Measurements from ENCODE around the gene PLA2G2F.

Gene PLA2G2F

DNA sequence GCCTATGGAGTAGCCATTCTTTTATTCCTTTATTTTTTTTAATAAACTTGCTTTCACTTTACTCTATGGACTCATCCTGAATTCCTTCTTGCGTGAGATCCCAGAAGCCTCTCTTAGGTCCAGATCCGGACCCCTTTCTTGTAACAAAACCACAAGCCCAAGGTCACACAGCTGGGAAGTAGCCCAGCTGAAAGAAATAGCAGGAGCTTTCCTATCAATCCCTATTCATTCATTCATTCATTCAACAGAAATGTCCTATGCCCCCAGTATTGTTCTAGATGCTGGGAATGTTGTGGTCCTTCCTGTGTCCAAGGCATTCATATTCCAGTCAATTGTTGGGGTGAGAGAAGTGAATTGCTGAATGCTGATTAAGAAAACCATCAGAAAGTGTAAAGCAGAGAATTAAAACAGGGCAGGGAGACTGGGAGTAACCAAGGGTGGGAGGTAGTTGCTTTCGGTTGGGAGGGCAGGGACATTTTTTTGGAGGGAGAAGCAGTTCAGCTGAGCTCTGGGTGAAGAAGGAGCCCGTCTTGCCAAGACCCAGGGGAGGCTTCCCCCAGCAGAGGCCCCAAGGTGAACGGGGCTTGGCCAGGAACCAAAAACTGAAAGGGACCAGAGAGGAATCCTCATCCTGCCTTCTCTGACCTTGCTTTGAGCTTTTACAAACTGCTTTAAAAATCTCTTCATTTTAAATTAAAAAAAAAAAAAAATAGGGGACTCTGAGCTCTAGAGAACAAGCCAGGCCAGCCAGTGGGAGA lies 30.6 kb upstream of the PLA2G2F start:
- no peaks in the 10 kb centered on the region for H3K9me3 Mint-ChIP-seq
- no peaks in the 10 kb centered on the region for H3K4me1 Mint-ChIP-seq
- DNase-seq (no peak), ATAC-seq (no peak)
- H3K4me3 Mint-ChIP-seq = no peak overlapping the region
- H3K27ac Mint-ChIP-seq = peak overlapping the region in 1 of 2 donors; percentile 48
- H3K27me3 Mint-ChIP-seq = peaks cover 40% of the 10 kb centered on the region

DNA sequence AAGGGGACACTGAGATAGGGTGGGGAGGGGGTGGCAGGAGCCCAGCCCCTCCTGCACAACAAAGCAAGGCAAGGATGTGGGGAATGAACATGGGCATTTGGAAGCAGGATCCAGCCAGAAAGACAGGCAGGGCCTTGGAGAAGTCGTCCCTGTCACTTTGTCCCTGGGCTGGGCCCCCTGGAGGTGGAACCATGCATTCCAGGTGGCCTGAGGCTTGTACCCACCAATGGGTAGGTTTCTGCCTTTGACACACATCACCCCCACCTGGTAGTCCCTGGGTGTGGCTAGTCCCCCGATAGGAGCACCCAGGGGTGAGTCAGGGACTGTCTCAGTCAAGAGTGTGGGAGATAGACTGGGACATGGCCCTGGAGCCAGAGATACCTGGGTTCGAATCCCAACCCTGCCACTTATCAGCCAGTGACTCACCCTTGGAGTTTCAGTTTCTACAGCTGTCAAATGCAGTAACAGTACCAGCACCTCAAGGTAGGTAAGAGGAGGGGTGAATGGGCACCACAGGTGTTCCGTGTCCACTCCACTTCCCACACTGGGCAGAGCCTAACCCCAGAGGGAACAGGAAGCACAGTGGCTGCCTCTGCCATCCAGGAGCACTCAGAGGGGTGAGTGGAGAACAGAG lies 29.8 kb upstream of the PLA2G2F start:
- Mint-ChIP-seq H3K4me1 (no peaks in the 10 kb centered on the region), H3K27me3 (peaks cover 44% of the 10 kb centered on the region), H3K27ac (no peak overlapping the region), H3K9me3 (no peaks in the 10 kb centered on the region), H3K4me3 (no peak overlapping the region)
- DNase-seq (no peak), ATAC-seq (no peak)

DNA sequence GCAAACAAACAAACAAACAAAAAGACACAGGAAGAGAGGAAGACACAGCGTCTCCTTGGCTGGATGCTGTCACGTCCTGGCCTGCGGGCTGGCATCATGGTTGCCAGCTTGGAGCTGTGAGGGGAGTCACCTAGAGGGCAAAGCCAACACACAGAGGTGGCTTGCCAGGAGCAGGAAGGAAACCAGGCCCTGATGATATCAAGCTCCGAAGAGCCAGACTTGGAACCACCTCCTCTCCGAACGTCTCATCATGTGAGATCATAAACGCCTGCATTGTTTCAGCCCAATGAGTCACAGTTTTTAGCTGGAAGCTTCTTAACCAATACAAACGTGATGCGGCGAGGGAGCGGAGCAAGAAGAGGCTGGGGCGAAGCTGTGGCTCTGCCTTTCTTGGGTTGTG lies 28.4 kb upstream of the PLA2G2F start:
- H3K9me3 Mint-ChIP-seq = no peaks in the 10 kb centered on the region
- H3K4me1 Mint-ChIP-seq = no peaks in the 10 kb centered on the region
- no peak overlapping the region for H3K4me3 Mint-ChIP-seq
- ATAC-seq = no peak
- DNase-seq = no peak
- H3K27ac Mint-ChIP-seq = no peak overlapping the region
- H3K27me3 Mint-ChIP-seq = peaks cover 50% of the 10 kb centered on the region

DNA sequence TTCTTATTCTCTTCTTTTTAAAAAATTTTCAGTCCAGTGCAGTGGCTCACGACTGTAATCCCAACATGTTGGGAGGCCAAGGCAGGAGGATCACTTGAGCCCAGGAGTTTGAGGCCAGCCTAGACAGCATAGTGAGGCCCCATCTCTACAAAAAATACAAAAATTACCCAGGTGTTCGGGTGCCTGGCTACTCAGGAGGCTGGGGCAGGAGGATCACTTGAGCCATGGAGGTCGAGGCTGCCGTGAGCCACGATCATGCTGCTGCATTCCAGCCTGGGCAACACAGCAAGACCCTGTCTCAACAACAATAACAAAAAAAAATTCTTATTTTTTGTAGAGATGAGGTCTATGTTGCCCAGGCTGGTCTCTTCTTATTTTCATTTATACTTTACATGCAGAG lies 27.7 kb upstream of the PLA2G2F start:
- no peak overlapping the region for H3K4me3 Mint-ChIP-seq
- no peak overlapping the region for H3K27ac Mint-ChIP-seq
- H3K4me1 Mint-ChIP-seq = no peaks in the 10 kb centered on the region
- H3K9me3 Mint-ChIP-seq = no peaks in the 10 kb centered on the region
- H3K27me3 Mint-ChIP-seq = peaks cover 53% of the 10 kb centered on the region
- ATAC-seq = no peak
- no peak for DNase-seq

DNA sequence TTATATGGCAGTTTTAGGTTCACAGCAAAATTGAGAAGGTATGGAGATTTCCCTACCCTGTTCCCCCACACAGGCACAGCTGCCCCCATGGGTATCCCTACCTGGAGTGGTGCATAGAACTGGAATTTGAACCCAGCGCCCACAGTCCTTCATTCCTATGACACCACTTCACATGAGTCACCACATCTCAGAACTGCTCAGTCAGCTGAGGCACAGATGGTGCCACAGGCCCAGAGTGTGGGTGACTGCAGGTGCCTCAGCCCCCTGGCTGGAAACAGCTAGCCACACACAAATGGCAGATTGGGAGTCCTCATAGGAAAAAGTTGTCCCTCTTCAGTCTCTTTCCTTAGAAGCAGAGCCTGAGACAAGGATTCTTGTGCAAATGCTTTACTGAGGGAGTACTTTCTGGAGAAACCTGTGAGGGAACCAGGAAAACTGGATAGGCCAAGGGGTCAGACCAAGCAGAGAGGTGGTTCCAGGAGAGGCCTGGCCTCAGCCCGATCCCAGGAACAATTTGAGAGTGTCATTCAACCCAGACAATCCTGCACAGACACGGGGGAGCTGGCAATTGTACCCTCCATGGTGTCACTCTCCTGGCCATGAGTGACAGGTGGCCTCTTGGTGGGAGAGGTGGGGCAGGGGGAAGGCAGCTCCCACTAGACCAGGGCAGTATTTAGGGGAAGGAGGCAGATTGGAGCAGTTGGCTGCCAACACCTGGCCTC lies 26.7 kb upstream of the PLA2G2F start:
- Mint-ChIP-seq H3K4me1 (no peaks in the 10 kb centered on the region), H3K4me3 (no peak overlapping the region), H3K27ac (no peak overlapping the region), H3K9me3 (no peaks in the 10 kb centered on the region), H3K27me3 (peaks cover 48% of the 10 kb centered on the region)
- no peak for DNase-seq
- ATAC-seq = no peak

DNA sequence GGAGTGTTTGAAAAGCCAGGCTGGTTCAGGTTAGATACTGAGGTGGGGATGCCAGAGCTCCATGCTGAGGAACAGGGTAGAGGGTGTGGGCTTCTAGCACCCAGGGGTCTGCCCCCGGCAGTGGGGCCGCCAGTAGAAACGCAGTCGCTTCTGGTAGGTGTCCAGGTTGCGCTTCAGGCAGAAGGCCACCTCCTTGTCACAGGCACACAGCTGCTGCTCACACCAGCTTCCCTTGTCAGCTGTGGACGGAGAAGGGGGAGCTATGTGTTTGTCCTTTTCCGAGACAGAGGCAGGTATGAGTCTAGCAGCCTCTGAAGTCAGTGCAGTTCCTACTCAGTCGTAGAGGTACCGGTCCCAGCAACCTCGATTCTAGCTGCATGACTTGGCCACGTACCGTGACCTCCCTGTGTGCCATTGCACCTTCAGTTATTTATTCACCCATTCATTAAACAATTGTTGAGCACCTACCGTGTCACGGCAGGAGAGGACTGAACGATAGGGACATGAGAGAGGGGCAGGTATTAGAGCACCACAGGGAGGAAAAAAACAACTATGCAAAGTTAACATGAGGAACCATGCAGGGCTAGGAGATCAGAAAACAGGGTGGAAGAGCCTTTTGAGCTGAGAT lies 25.0 kb upstream of the PLA2G2F start:
- DNase-seq (no peak), ATAC-seq (no peak)
- H3K27ac Mint-ChIP-seq = no peak overlapping the region
- peaks cover 40% of the 10 kb centered on the region for H3K27me3 Mint-ChIP-seq
- H3K9me3 Mint-ChIP-seq = no peaks in the 10 kb centered on the region
- no peak overlapping the region for H3K4me3 Mint-ChIP-seq
- no peaks in the 10 kb centered on the region for H3K4me1 Mint-ChIP-seq

DNA sequence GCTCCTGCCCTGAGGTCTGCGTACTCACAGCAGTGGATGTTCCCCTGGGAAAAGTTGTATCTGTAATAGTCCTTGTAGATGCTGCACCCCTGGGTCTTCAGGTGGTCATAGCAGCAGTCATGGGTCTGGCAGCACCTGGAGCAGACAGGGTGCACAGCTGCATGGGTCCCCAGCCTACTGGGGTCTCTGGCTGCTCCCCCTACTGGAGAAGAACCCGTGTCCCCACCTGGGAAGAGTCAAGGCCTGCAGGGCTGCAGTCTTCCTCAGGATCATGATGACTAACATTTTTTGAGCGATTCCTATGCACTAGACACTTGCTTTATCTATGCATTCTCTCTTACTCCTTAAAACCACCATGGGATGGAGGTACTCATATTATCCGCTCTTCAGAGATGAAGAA lies 23.6 kb upstream of the PLA2G2F start:
- Mint-ChIP-seq H3K4me3 (no peak overlapping the region), H3K9me3 (no peaks in the 10 kb centered on the region), H3K27ac (peak overlapping the region in 1 of 2 donors; percentile 59), H3K4me1 (no peaks in the 10 kb centered on the region), H3K27me3 (peaks cover 52% of the 10 kb centered on the region)
- ATAC-seq (no peak), DNase-seq (no peak)

DNA sequence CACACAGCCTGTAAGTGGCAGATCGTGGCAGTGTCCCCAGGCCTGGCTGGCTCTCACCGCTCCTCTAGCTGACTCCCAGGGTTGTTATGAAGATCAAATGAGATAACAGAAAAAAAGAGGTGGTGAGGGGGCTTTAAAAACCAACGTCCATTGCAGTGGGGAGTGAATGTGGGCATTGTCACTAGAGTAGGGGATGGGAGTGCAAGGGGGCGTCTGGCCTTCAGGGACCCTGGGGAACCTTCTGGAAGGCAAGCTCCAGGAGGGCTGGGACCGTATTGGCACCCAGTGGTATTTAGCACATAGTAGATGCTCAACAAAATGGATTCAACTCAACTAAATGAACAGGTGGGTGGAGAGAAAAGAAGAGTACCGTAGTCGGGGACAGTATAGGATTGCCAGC lies 23.2 kb upstream of the PLA2G2F start:
- Mint-ChIP-seq H3K4me3 (no peak overlapping the region), H3K27me3 (peaks cover 56% of the 10 kb centered on the region), H3K27ac (peak overlapping the region in 1 of 2 donors; percentile 48), H3K9me3 (no peaks in the 10 kb centered on the region), H3K4me1 (no peaks in the 10 kb centered on the region)
- ATAC-seq (no peak), DNase-seq (no peak)

DNA sequence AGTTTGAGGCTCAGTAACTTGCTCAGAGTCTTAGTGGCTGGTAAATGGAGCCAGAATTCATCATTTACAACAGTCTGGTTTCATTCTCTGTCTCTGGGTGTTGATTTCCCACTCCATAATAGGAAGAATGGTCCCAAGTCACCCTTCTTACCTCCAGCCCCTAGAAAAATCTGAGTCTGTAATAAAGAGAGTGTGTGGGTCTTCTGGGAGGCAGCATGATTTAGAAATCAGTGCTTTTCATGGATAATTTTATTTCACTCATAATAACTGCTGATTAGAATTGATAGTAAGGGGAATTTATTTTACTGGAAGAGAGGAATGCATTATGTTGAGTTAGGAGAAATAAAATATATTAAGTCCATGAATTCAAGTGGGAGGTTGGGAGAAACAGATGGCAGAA lies 21.9 kb upstream of the PLA2G2F start:
- peaks cover 68% of the 10 kb centered on the region for H3K27me3 Mint-ChIP-seq
- no peaks in the 10 kb centered on the region for H3K9me3 Mint-ChIP-seq
- no peak overlapping the region for H3K27ac Mint-ChIP-seq
- no peak overlapping the region for H3K4me3 Mint-ChIP-seq
- H3K4me1 Mint-ChIP-seq = no peaks in the 10 kb centered on the region
- DNase-seq = no peak
- ATAC-seq = no peak

DNA sequence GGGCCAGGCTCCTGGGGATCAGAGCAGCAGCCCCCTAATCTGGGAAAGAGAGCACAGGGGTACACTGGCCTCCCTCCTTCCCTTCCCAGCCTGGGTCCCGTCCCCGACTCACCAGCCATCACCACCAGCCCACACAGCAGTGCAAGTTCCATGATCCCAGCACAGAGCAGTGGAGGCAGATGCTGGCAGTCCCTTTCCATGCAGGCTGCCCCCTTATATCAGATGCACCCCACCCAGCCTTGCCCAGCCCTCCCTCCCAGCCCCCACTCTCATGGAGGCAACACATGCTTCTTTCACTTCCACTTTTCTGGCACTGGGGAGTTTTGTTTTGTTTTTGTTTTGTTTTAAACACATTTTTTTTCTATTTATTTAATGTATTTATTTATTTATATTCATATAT lies 19.8 kb upstream of the PLA2G2F start, which contains the start of gene PLA2G2D:
Gene PLA2G2D (minus strand): TSS at position 190 of the 400 bp plus-strand sequence. CDS start 38 bp downstream, at position 152.
- Mint-ChIP-seq H3K4me3 (no peak within 1 kb of the TSS), H3K27me3 (peaks cover 55% of the 10 kb centered on the region), H3K4me1 (peaks cover 1% of the 10 kb centered on the region), H3K9me3 (no peaks in the 10 kb centered on the region), H3K27ac (peak within 1 kb of the TSS in 1 of 2 donors; percentile 38)
- ATAC-seq (no peak), DNase-seq (no peak)

DNA sequence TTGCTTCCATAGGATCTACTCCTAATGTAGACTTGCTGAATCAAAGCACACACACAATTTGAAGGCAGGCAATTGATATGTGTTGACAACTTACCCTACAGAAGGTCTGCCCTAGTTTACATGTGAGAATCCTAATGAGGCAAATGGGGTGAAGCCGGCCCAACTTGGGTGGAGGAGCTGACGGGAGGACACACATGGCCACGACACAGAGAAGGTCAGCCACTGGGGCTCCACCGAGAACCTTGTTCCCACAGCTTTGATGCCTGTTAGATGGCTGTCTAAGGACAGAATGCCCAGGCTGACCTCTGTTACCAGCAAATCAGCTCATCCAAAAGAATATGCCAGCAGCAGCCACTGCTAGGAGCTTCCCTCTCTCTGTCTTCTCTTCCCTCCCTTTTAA lies 18.3 kb upstream of the PLA2G2F start:
- ATAC-seq (no peak), DNase-seq (no peak)
- no peak overlapping the region for H3K4me3 Mint-ChIP-seq
- no peaks in the 10 kb centered on the region for H3K9me3 Mint-ChIP-seq
- peaks cover 61% of the 10 kb centered on the region for H3K27me3 Mint-ChIP-seq
- H3K4me1 Mint-ChIP-seq = peaks cover 7% of the 10 kb centered on the region
- H3K27ac Mint-ChIP-seq = no peak overlapping the region

DNA sequence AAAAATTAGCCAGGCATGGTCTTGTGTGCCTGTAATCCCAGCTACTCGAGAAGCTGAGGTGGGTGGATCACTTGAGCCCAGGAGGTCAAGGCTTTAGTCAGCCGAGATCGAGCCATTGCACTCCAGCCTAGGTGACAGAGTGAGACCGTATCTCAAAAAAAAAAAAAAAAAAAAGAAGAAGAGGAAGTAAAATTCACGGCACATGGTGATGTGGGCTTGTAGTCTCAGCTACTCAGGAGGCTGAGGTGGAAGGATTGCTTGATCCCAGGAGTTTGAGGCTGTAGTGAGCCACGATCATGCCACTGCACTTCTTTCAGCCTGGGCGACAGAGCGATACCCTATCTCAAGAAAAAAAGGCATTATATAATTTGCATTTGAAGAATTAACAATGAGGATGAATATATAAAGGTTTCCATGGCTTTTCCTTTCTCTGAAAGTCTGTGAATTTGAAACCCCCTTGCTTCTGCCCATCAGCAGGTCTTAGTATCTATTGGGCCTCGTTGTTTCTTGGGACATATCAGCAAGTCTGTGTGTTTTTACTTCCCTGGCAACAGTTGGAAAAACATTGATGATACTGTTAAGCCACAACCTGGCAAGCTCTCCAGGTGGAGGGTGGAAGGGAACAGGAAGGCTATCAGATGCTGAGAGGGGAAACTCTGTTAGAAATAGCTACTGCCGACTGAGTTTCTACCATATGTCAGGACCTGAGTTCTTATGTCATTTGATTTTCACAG lies 15.2 kb upstream of the PLA2G2F start:
- no peak for DNase-seq
- peak overlapping the region in 1 of 2 donors; percentile 48 for H3K27ac Mint-ChIP-seq
- H3K9me3 Mint-ChIP-seq = no peaks in the 10 kb centered on the region
- no peak overlapping the region for H3K4me3 Mint-ChIP-seq
- H3K27me3 Mint-ChIP-seq = peaks cover 64% of the 10 kb centered on the region
- ATAC-seq = no peak
- H3K4me1 Mint-ChIP-seq = peaks cover 16% of the 10 kb centered on the region

DNA sequence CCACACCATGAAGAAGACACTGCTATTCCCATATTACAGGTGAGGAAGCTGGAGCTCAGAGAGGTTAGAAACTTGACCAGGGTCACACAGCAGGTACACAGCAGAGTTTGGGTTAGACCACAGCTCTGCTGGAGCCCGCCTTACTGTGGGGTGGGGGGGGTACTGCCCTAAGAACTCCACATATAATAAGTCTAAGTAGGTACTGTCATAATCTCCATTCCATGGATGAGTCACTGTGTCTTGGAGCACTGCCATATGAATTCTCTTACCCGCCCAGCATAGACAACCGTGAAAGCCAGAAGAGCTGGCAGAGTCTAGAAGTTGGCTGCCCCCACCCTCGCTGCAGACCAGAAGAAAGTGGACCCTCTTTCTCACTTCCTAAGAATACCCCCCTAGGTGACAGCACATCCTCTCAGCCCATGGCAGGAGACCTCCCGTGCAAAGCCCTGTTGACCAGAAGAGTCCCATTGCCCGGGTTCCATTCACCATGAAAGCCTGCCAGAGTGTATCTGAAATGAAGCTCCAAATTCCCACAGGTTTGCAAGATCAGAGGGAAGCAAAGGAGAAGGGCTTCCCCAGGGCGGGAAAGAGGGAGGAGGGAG lies 14.6 kb upstream of the PLA2G2F start:
- Mint-ChIP-seq H3K4me3 (no peak overlapping the region), H3K27me3 (peaks cover 58% of the 10 kb centered on the region), H3K9me3 (no peaks in the 10 kb centered on the region), H3K27ac (no peak overlapping the region), H3K4me1 (peaks cover 16% of the 10 kb centered on the region)
- DNase-seq (no peak), ATAC-seq (peak; percentile 61)

DNA sequence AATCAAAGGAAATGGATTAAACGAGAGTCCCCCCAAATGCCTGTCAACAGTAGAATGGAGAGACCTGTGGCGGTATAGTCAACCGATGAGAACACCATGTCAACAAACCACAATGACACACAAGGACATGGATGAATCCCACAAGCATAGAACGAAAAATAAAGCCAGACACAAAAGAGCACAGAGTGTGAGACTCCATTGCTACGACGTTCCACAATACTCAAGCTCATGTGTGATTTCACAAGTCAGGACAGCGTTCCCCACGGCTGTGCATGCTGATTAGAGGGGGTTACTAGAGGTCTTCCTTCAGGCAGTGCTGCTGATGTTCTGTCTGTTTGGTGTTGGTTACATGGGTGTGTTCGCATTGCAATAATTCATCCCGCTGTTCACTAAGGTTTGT lies 14.0 kb upstream of the PLA2G2F start:
- no peak for ATAC-seq
- H3K4me1 Mint-ChIP-seq = peaks cover 16% of the 10 kb centered on the region
- peaks cover 52% of the 10 kb centered on the region for H3K27me3 Mint-ChIP-seq
- H3K9me3 Mint-ChIP-seq = no peaks in the 10 kb centered on the region
- no peak overlapping the region for H3K27ac Mint-ChIP-seq
- no peak for DNase-seq
- no peak overlapping the region for H3K4me3 Mint-ChIP-seq
